H7 (cell line): ENCODE data around the gene MTCH1. TPM values are rescaled to one million over a fixed set of nuclear protein-coding genes. Genes with fewer than 3 reads are reported as not detected.

Experiments
- DNase-seq: peaks from one replicate; pipeline ENCODE4 v3.0.0; 2012
- H3K27me3 ChIP-seq: 2 replicates; pipeline ENCODE4 v1.6.0; 2011; ENCODE audit warnings: mild to moderate bottlenecking, low read length; ENCODE audit not compliant: control insufficient read depth, insufficient read depth
- H3K36me3 ChIP-seq: replicated peaks from 2 replicates; pipeline ENCODE4 v1.5.1; 2011; ENCODE audit warnings: low read length; ENCODE audit not compliant: control insufficient read depth, insufficient read depth
- H3K4me3 ChIP-seq: 2 replicates; pipeline ENCODE4 v1.5.1; 2011; ENCODE audit warnings: low read depth, mild to moderate bottlenecking, control low read depth, low read length, moderate library complexity; ENCODE audit not compliant: insufficient read depth
- total RNA-seq: library from RNA; depleted of rRNA; stranded (reverse); fragments of >200 nt; shearing (Covaris generic); gene quantifications from 2 replicates; pipeline ENCODE4 v1.2.3, GENCODE V29; 2014; rRNA removed

The MTCH1 gene, protein sequence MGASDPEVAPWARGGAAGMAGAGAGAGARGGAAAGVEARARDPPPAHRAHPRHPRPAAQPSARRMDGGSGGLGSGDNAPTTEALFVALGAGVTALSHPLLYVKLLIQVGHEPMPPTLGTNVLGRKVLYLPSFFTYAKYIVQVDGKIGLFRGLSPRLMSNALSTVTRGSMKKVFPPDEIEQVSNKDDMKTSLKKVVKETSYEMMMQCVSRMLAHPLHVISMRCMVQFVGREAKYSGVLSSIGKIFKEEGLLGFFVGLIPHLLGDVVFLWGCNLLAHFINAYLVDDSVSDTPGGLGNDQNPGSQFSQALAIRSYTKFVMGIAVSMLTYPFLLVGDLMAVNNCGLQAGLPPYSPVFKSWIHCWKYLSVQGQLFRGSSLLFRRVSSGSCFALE
- total RNA-seq = 286 and 299 TPM in 2 replicates

DNA sequence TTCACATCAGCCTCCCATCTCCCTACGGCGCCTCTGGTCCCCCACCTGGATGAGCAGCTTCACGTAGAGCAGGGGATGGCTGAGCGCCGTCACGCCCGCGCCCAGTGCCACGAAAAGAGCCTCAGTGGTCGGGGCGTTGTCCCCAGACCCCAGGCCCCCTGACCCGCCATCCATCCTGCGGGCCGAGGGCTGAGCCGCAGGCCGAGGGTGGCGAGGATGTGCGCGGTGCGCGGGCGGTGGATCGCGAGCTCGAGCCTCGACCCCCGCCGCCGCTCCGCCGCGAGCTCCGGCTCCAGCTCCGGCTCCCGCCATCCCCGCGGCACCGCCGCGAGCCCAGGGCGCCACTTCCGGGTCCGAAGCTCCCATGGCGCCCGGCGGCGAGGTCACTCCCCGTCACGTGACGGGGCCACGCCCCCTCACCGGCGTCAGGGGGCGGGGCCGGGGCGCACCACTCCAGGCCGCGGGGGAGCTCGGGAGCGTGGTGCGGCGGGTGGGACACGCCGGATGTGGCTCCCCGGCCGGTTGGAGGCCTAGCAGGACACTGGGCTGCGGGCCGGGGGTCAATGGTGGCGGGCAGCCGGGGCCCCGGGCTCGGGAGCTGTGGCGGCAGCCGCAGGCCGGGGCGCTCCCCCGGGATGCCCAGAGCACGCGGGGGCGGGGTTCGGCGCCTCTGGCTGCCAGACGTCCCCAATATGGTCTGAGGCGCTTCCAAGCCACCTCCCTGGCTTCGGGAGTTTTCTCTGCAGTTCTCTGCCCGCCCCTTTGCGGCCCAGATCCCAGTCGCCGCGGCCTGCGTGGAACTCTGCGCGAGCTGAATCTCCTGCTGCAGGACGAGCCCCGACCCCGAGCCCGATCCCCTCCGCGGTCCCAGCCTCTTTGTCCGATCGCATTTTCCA, at the start of gene MTCH1:
MTCH1 (minus strand) TSS at position 389 of the 896 bp plus-strand sequence; CDS start at position 366, 23 bp downstream.
- Histone ChIP-seq H3K36me3 (no peaks in the 10 kb centered on the region), H3K4me3 (peak within 1 kb of the TSS; percentile 96), H3K27me3 (no peaks in the 10 kb centered on the region)
- peak; percentile 99 for DNase-seq

DNA sequence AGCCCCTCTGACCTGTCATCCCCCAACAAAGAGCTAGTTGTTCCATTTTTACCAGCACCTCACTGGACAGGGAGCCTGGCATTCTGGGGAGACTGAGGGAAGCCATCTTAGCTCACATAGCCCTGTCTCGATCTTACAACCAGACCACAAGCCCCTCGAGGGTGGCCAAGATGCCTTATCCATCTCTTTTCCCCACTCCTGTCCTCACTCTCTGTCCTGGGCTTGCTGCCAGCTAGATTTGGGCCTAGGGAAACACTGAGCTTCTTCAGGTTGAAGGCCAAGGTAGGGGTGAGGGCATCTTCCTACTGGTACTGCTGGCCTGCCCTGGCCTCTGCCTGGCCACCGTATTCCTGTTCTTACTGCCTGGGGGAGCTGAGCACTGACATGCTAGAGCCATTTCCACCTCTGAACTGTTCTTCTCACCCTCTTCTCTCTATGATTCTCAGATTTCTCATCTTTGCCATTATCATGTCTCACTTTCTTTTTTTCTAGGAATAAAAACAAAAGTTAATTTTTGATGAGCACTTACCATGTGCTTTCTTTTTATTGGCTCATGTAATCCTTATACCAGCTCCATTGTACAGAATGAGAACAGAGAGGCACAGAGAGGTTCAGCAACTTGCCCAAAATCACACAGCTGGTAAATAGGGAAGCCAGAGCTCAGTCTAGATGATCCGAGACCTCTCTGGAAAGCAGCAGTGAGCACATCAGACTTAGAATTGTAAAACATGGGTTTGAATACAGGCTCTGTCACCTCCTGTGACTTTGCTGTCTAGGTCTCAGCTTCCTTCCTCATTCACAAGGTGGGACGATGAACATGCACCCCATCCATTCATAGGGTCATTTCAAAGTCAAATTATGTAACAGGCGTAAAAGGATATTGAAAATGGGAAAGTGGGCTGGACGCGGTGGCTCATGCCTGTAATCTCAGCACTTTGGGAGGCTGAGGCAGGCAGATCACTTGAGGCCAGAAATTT, 48.1 kb upstream of the MTCH1 start:
- peak; percentile 5 for DNase-seq
- H3K36me3 ChIP-seq = no peaks in the 10 kb centered on the region
- no peak overlapping the region for H3K4me3 ChIP-seq
- H3K27me3 ChIP-seq = no peaks in the 10 kb centered on the region

DNA sequence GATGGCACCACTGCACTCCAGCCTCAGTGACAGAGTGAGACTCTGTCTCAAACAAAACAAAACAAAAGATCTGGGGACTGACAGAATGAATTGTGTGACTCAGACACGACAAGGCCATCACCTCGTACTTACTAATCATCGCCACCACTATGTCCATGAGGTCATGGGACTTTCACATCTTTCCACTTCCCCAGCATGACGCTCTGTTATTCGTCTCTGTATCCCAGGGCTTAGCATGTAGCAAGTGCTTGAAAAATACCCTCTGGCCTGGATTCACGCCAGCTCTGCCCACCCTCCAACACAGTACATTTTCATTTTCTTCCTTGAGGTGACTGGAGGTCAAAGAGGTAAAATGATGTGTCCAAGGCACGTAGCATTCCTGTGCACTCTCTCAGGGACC, 47.3 kb upstream of the MTCH1 start:
- peak; percentile 2 for DNase-seq
- H3K27me3 ChIP-seq = no peaks in the 10 kb centered on the region
- no peak overlapping the region for H3K4me3 ChIP-seq
- no peaks in the 10 kb centered on the region for H3K36me3 ChIP-seq

DNA sequence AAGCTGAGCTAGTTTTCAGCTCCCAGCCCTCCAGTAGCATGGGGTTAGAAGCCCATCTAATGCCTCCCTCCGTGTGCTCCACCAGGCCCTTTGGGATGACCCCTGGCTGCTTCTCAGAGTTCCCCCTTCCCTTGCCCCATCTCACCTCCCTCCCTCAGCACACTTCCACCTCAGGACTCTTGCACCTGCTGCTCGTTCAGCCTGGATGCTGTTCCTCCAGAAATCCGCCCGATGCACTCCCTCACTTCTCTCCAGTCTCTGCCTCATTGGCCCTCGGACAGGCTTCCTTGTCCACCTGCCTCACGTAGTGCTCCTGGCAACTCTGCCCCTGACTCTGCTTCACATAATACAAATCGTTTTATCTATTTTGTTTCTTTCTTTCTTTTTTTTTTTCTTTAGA, 46.2 kb upstream of the MTCH1 start:
- H3K36me3 ChIP-seq = no peaks in the 10 kb centered on the region
- H3K4me3 ChIP-seq = no peak overlapping the region
- DNase-seq = peak; percentile 3
- no peaks in the 10 kb centered on the region for H3K27me3 ChIP-seq

DNA sequence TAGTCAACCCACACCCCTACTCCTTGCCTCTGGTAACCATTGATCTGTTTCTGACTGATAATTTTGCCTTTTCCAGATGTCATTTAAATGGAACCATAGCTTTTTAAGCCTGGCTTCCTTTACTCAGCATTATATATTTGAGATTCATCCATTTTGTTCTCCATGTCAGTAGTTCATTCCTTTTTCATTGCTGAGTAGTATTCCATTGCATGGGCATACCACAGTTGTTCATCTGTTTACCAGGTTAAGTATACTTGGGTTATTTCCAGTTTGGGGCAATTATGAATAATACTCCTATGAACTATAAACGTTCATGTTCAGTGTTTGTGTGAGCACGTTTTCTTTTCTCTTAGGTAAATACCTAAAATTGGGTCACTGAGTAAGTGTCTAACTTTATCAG, 44.6 kb upstream of the MTCH1 start:
- H3K36me3 ChIP-seq = no peaks in the 10 kb centered on the region
- no peaks in the 10 kb centered on the region for H3K27me3 ChIP-seq
- DNase-seq = no peak
- H3K4me3 ChIP-seq = no peak overlapping the region

DNA sequence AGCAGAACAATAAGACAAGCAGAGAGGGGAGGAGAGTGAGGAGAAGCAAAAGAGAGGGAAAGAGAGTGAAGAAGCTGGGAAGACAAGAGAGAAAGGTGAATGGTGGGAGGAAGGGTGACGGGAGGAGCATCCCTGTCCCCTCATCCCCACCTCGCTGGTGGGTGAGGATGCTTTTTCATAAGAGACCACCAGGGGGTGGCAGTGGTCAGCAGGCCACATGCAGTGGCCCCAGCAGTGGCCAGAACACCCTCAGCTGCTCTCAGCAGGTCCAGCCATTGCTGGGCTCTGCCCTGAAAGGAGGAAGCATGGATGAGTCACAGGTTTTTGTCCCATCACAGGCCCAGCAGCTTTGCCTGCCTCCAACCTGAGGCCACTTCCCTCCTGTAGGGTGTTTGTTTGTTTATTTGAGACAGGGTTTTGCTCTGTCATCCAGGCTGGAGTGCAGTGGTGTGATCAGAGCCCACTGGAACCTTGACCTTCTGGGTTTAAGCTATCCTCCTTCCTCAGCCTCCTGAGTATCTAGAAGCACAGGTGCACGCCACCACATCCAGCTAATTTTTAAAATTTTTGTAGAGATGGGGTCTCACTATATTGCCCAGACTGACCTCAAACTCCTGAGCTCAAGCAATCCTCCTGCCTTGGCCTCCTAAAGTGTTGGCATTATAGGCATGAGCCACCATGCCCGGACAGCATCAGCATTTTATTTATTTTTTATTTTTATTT, 43.4 kb upstream of the MTCH1 start:
- Histone ChIP-seq H3K4me3 (no peak overlapping the region), H3K36me3 (no peaks in the 10 kb centered on the region), H3K27me3 (no peaks in the 10 kb centered on the region)
- DNase-seq = peak; percentile 84

DNA sequence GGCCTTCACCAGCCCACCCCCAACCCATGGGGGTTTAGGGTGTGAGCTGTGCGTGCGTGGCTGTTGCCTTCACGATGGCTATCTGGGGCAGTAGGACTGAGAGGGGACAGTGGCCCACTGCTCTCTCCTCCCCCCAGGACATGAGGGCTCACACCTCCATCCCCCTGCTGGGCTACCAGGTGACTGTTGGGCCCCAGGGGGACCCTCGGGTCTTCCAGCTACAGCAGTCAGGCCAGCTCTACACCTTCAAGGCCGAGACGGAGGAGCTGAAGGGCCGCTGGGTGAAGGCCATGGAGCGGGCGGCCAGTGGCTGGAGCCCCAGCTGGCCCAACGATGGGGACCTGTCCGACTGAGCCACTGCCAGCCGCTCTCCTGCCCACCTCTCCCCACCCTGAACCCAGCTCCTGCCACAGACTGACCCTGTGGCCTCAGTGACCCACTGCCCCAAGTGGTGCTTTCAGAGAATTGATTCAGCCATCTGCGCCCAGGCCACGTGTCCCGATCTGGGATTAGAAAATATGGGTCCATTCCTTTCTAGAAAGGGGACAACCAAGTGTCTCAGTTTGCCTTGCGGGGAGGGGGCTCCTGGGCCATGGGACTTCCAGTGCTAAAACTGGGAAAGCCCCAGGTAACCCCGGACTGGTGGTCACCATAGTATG, 41.9 kb upstream of the MTCH1 start:
- peak; percentile 46 for DNase-seq
- no peak overlapping the region for H3K4me3 ChIP-seq
- H3K36me3 ChIP-seq = no peaks in the 10 kb centered on the region
- no peaks in the 10 kb centered on the region for H3K27me3 ChIP-seq

DNA sequence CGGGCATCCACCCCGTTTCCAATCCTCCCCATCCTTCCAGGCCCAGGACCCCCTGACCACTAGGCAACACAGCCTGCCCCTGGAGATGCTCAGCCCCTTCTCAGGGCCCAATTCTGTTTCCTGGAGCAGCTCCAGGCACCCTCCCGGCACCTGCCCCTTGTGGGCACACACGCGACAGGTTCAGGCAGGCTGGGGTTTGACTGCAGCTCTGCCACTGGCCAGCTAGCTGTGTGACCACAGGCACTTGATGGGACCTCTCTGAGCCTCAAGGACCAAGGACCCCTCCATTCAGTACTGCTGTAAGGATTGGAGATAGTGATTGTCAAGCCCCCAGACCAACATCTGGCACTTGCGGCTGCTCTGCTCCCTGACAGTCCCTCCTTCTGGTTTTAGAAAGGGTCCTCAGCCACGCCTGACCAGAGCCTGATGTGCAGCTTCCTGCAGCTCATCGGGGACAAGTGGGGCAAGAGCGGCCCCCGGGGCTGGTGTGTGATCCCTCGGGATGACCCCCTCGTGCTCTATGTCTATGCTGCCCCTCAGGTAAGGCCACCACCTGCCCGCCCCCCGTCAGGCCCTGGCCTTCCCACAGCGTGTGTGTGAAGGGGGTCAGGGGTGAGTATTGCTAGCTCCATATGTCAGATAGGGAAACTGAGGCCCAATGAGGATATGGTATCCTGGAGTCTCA, 41.2 kb upstream of the MTCH1 start:
- Histone ChIP-seq H3K27me3 (no peaks in the 10 kb centered on the region), H3K4me3 (no peak overlapping the region)
- DNase-seq = peak; percentile 27

DNA sequence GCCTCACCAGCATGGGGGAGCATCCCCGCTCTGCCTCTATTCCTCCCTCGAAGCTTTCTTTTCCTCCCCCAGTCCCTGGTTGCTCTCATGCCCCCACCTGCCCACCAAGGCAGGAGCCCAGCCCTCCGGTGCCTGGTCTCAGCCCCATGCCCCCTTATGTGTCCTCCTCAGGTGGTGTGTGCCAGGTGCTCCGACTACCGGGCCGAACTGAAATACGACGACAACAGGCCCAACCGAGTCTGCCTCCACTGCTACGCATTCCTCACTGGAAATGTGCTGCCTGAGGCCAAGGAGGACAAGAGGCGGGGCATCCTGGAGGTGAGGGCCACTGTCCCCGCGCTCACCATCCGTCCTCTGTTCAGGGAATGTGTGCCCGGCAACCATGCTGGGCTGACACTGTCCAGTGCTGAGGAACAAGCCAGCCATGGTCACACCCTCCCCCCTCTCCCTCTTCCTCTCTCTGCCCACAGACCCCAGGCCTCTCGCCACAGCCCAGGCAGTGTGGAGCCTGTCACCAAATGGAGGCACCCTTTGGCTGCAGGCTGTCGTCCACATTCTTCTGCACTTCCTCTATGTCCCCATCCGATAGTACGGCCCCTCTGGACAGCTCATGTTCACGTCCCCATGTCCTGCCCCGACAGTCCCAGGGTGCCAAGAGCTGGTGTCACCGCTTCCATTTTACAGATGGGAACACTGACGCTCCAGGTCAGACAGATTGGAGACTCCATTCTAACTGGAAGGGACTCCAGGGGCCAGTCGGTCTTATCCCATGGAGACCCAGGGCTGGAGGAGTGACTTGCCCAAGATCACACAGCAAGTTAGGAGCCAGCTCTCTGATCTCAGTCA, 39.8 kb upstream of the MTCH1 start:
- H3K27me3 ChIP-seq = no peaks in the 10 kb centered on the region
- DNase-seq = peak; percentile 26
- H3K36me3 ChIP-seq = no peaks in the 10 kb centered on the region
- H3K4me3 ChIP-seq = no peak overlapping the region

More for the DNA sequence above, 41.2 kb upstream of the MTCH1 start:
- no peaks in the 10 kb centered on the region for H3K36me3 ChIP-seq

DNA sequence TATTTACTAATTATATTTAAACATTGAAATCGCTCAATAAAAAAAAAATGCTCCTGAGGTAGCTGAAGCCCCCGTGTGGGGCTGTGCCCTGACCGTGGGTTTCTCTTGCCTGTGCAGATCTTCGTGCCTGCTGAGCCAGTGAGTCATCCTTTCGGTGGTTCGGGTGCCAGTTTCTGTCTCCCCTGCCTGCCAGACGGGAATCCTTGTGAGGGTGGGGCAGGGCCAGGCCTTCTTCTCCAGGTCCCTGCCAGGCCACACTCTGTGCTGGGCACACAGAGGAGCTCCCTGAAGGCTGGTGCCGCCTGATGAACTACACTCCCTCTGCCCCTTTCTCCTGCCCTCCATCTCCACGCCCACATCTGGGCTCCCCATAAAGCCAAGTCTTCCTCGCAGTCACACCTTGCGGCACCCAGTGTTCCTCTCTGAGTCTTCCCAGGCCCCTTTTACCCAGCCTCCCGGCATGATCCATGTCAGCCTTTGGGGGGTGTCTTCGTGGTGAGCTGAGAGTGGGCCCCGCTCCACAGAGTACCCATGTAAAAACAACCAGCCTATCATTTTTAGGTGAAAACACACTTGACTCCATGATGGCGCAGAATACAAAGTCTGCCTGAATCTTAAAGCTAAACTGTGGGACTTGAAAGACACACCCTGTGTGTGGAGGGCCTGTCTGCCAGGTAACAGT, 38.8 kb upstream of the MTCH1 start:
- Histone ChIP-seq H3K4me3 (no peak overlapping the region), H3K27me3 (no peaks in the 10 kb centered on the region), H3K36me3 (no peaks in the 10 kb centered on the region)
- DNase-seq = peak; percentile 29

DNA sequence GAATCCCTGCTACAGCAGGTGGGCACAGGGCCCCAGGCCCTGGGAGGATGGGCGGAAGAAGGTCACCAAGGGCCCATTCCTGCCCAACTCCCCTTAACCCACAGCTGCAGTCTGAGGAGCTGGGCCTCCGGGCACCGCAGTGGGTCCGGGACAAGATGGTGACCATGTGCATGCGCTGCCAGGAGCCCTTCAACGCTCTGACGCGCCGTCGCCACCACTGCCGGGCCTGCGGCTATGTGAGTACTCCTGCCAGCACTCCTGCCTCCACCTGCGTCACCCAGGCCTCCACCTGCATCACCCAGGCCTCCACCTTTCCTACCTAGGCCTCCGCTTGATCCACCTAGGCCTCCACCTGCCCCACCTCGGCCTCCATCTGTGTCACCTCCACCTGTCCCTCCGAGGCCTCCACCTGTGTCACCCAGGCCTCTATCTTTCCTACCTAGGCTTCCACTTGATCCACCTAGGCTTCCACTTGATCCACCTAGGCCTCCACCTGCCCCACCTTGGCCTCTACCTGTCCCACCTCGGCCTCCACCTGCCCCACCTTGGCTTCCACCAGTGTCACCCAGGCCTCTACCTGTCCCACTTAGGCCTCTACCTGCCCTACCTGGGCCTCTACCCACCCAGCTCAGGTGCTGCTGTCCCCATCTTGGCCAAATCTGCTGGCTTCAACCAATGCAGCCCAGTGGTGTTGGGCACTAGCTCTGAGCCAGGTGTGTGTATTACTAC, 36.3 kb upstream of the MTCH1 start:
- no peaks in the 10 kb centered on the region for H3K27me3 ChIP-seq
- no peaks in the 10 kb centered on the region for H3K36me3 ChIP-seq
- peak; percentile 34 for DNase-seq
- H3K4me3 ChIP-seq = no peak overlapping the region
